Kidney (tissue), 14 donors: ENCODE results near the gene RFXANK. TPM values are rescaled to one million over a fixed set of nuclear protein-coding genes. Genes with fewer than 3 reads are reported as not detected.

Experiments used
- DNase-seq, 5 donors: peaks; one replicate each; pipeline ENCODE4 v3.0.0-alpha.2; 2013 to 2020
- FAIRE-seq: peaks from 2 replicates; lab custom pipeline; 2012; peaks lifted over from hg19 to GRCh38; lab: Jason Lieb, UNC
- H3K27ac ChIP-seq, 2 donors: one replicate each; pipeline ENCODE4 v1.7.0; 2013; ENCODE audit warnings: low read depth in 2 of 2, low read length in 2 of 2, inconsistent platforms in 1 of 2
- H3K27me3 ChIP-seq: one replicate; pipeline ENCODE4 v1.7.1; 2013; ENCODE audit warnings: low read length, inconsistent platforms; ENCODE audit not compliant: control insufficient read depth, insufficient read depth
- H3K36me3 ChIP-seq, 3 donors: one replicate each; pipeline versions ENCODE4 v1.7.0 to v1.7.1; 2013; ENCODE audit warnings: low read length in 3 of 3, control low read depth in 1 of 3, inconsistent platforms in 1 of 3; ENCODE audit not compliant: insufficient read depth in 3 of 3, control insufficient read depth in 2 of 3
- H3K4me1 ChIP-seq, 3 donors: one replicate each; pipeline versions ENCODE4 v1.7.0 to v1.7.1; 2013; ENCODE audit warnings: low read length in 3 of 3, inconsistent platforms in 1 of 3, low read depth in 1 of 3; ENCODE audit not compliant: control insufficient read depth in 2 of 3, insufficient read depth in 2 of 3
- H3K4me3 ChIP-seq, 3 donors: one replicate each; pipeline versions ENCODE4 v1.7.0 to v1.8.1; 2013; ENCODE audit warnings: low read length in 3 of 3, control low read depth in 1 of 3, inconsistent platforms in 1 of 3
- H3K9ac ChIP-seq, 3 donors: one replicate each; pipeline versions ENCODE4 v1.7.0 to v1.7.1; 2013; ENCODE audit warnings: low read length in 3 of 3, control low read depth in 1 of 3, inconsistent platforms in 1 of 3
- H3K9me3 ChIP-seq, 3 donors: one replicate each; pipeline versions ENCODE4 v1.7.0 to v1.7.1; 2013; ENCODE audit warnings: low read length in 3 of 3, control low read depth in 1 of 3, inconsistent platforms in 1 of 3; ENCODE audit not compliant: control insufficient read depth in 2 of 3, insufficient read depth in 1 of 3
- CTCF ChIP-seq: IDR thresholded peaks from 3 replicates; pipeline ENCODE4 v1.5.1; 2012; ENCODE audit warnings: mild to moderate bottlenecking, moderate library complexity, borderline replicate concordance; ENCODE audit not compliant: insufficient read depth; ENCODE audit errors: extremely low read depth
- intact Hi-C: fragments of 100-400 bp; cut with DNase I; formaldehyde crosslinking; loops from one replicate; pipeline ENCODE4 v1.11.1; 2022
- polyA plus RNA-seq: library from polyadenylated mRNA; stranded (reverse); fragments of 350-450 nt; fragmentation: Illumina TruSeq; extraction: RNeasy Lipid Tissue Mini Kit (QIAGEN cat#74804); gene quantifications from one replicate; pipeline ENCODE4 v1.2.3, GENCODE V29; 2014; ENCODE audit warnings: low read depth, low replicate concordance; ENCODE audit not compliant: insufficient read depth
- total RNA-seq: library from RNA; stranded (reverse); fragmentation: NEBNext Ultra II Directional; extraction: Animal tissue kit (Norgen Biotek cat#: 25700); gene quantifications from one replicate; pipeline ENCODE4 v1.2.1, GENCODE V29; 2021
- donor health status: control.
- donor health status: control.
- donor health status: control.
- donor health status: control.
- donor health status: control.
- donor health status: DM: yes; HTN: yes; CAD: no.
- donor health status: Normal renal cell carcinoma (clear cell type).

Gene RFXANK
- total and polyA plus RNA-seq, 2 donors from 2014 or later = 70.7 to 133 TPM

- intact Hi-C loops = no loop called here
- Histone ChIP-seq H3K27ac (no peak overlapping the region), H3K9me3 (no peaks in the 10 kb centered on the region), H3K9ac (no peak overlapping the region), H3K4me1 (no peaks in the 10 kb centered on the region), H3K36me3 (no peaks in the 10 kb centered on the region), H3K27me3 (no peaks in the 10 kb centered on the region), H3K4me3 (no peak overlapping the region)
- no peak for TF ChIP-seq CTCF
- no peak for FAIRE-seq
- DNase-seq = no peak
Measured at GRCh38 chr19:19149435-19149834, 42.6 kb upstream of the RFXANK start.

- no peaks in the 10 kb centered on the region for H3K36me3 ChIP-seq
- no peak for FAIRE-seq
- TF ChIP-seq CTCF = no peak
- H3K4me1 ChIP-seq = no peaks in the 10 kb centered on the region
- H3K27ac ChIP-seq = no peak overlapping the region
- no peak overlapping the region for H3K4me3 ChIP-seq
- no peak for DNase-seq
- intact Hi-C loops = no loop called here
- no peak overlapping the region for H3K9ac ChIP-seq
- peaks cover 0 to 2% (median 0%) of the 10 kb centered on the region in 3 donors for H3K9me3 ChIP-seq
- no peaks in the 10 kb centered on the region for H3K27me3 ChIP-seq
Measured at GRCh38 chr19:19151418-19151817, 40.6 kb upstream of the RFXANK start.

DNA sequence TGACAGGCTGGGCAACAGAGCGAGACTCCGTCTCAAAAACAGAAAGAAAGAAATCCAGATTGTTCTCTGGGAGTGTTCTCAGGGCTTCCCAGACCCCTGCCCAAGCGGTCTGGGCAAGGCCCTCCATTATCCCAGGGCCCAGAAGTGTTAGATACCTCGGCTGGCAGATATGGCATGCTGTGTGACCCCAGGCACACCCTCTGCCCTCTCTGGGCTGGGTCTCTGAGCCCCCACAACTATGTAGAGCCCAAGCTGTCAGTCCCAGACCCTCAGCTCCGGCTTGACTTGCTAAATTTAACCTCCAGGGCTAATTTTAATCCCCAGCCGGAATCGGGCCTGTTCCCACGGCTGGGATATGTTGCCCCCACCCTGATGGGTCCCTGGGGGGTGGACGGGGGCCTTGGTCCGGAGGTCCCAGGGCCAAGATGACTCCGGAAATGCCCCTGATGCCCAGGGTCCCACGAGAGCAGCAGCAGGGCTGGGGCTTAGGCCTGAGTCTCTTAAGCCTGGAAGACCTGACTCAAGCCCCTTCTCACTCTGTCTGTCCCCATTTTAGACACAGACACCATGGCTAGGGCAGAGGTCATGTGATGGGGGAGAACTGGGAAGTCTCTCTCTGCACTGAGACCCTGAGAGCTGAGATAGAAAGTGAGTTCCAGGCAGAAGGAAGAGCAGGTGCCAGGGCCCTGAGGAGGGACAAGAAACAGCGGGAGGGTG lies 39.2 kb upstream of the RFXANK start:
- Histone ChIP-seq H3K9me3 (peaks cover 0 to 2% (median 0%) of the 10 kb centered on the region in 3 donors), H3K36me3 (no peaks in the 10 kb centered on the region), H3K27me3 (no peaks in the 10 kb centered on the region), H3K4me1 (no peaks in the 10 kb centered on the region), H3K9ac (no peak overlapping the region), H3K4me3 (no peak overlapping the region), H3K27ac (no peak overlapping the region)
- FAIRE-seq (no peak), DNase-seq (no peak)
- intact Hi-C loops = no loop called here
- no peak for TF ChIP-seq CTCF
